ENCODE results near the gene IGFN1. TPM values are rescaled to one million over a fixed set of nuclear protein-coding genes. Genes with fewer than 3 reads are reported as not detected.
A peak's percentile ranks its signal among the peaks of the same experiment; 100 is the strongest.

The IGFN1 gene
- total RNA-seq, 2 experiments from 2014 or later = not detected

GRCh38 chr1:201181323-201181722 lies 9.3 kb upstream of the IGFN1 start:
- H3K4me3 Mint-ChIP-seq = no peak overlapping the region
- POLR2A ChIA-PET = no interaction called here
- CTCF ChIA-PET = no interaction called here
- no peaks in the 10 kb centered on the region for H3K4me1 Mint-ChIP-seq
- no peak for DNase-seq
- no peak overlapping the region for H3K27ac Mint-ChIP-seq
- no peaks in the 10 kb centered on the region for H3K36me3 Mint-ChIP-seq (ENCODE audit: low read depth)
- peaks cover 30% of the 10 kb centered on the region for H3K27me3 Mint-ChIP-seq
- H3K9me3 Mint-ChIP-seq = no peaks in the 10 kb centered on the region

- no peak for DNase-seq
- Mint-ChIP-seq H3K27me3 (peaks cover 30% of the 10 kb centered on the region), H3K9me3 (no peaks in the 10 kb centered on the region), H3K27ac (no peak overlapping the region), H3K36me3 (ENCODE audit: low read depth) (no peaks in the 10 kb centered on the region), H3K4me1 (no peaks in the 10 kb centered on the region), H3K4me3 (no peak overlapping the region)
- CTCF ChIA-PET = no interaction called here
- POLR2A ChIA-PET = no interaction called here
Measured at GRCh38 chr1:201181726-201182125, 8.9 kb upstream of the IGFN1 start.

DNA sequence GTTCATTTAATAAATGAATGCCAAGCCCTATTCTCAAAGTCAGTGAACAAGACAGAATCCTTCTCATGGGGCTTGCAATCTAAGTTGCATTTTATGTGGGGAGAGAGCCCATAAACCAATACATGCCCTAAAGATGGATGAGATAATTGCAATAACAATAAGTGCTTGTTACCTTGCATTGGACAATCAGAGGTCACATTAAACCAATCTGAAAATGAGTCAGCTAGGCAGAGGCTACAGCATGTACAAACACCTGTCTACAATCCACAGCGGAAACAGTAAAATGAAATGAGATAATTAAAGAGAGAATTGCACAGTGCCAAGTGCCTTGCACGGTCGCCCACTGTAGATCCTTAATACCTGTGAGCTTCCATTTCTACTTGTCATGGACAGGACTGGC lies 7.4 kb upstream of the IGFN1 start:
- no peaks in the 10 kb centered on the region for H3K36me3 Mint-ChIP-seq (ENCODE audit: low read depth)
- H3K27ac Mint-ChIP-seq = no peak overlapping the region
- CTCF ChIA-PET = no interaction called here
- no peaks in the 10 kb centered on the region for H3K4me1 Mint-ChIP-seq
- H3K9me3 Mint-ChIP-seq = no peaks in the 10 kb centered on the region
- no peak overlapping the region for H3K4me3 Mint-ChIP-seq
- peaks cover 36% of the 10 kb centered on the region for H3K27me3 Mint-ChIP-seq
- no peak for DNase-seq
- POLR2A ChIA-PET = no interaction called here

GRCh38 chr1:201183753-201184152 lies 6.9 kb upstream of the IGFN1 start:
- H3K36me3 Mint-ChIP-seq (ENCODE audit: low read depth) = no peaks in the 10 kb centered on the region
- H3K27ac Mint-ChIP-seq = no peak overlapping the region
- no peak overlapping the region for H3K4me3 Mint-ChIP-seq
- peaks cover 38% of the 10 kb centered on the region for H3K27me3 Mint-ChIP-seq
- H3K9me3 Mint-ChIP-seq = no peaks in the 10 kb centered on the region
- CTCF ChIA-PET = no interaction called here
- DNase-seq = no peak
- POLR2A ChIA-PET = no interaction called here
- no peaks in the 10 kb centered on the region for H3K4me1 Mint-ChIP-seq

- Mint-ChIP-seq H3K27ac (no peak overlapping the region), H3K27me3 (peaks cover 36% of the 10 kb centered on the region), H3K9me3 (no peaks in the 10 kb centered on the region), H3K36me3 (ENCODE audit: low read depth) (no peaks in the 10 kb centered on the region), H3K4me1 (no peaks in the 10 kb centered on the region), H3K4me3 (no peak overlapping the region)
- CTCF ChIA-PET = no interaction called here
- DNase-seq = no peak
- POLR2A ChIA-PET = no interaction called here
Measured at GRCh38 chr1:201184307-201185122, 6.1 kb upstream of the IGFN1 start.

DNA sequence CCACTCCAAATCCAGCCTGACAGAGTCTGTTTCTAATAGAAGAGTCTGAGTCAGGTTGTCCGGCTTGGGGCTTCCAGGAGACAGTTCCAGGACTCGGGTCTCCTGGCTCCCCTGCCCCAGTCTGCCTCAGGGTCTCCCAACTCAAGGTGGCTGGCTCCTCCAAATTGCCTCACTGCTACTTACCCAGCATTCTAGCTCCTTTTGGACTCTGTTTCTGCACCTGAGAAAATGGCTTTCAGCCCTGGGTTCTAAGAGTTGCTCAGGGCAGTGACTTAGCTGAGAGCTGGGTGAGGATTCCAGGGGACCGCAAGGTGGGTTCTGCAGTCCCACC lies 5.5 kb upstream of the IGFN1 start:
- Mint-ChIP-seq H3K36me3 (ENCODE audit: low read depth) (no peaks in the 10 kb centered on the region), H3K27ac (no peak overlapping the region), H3K9me3 (no peaks in the 10 kb centered on the region), H3K27me3 (peaks cover 37% of the 10 kb centered on the region), H3K4me1 (no peaks in the 10 kb centered on the region), H3K4me3 (no peak overlapping the region)
- ChIA-PET POLR2A (no interaction called here), CTCF (no interaction called here)
- no peak for DNase-seq

- Mint-ChIP-seq H3K27ac (no peak overlapping the region), H3K36me3 (ENCODE audit: low read depth) (no peaks in the 10 kb centered on the region), H3K27me3 (peaks cover 40% of the 10 kb centered on the region), H3K4me1 (no peaks in the 10 kb centered on the region), H3K4me3 (no peak overlapping the region), H3K9me3 (no peaks in the 10 kb centered on the region)
- DNase-seq = no peak
- ChIA-PET POLR2A (no interaction called here), CTCF (no interaction called here)
Measured at GRCh38 chr1:201185527-201186128, 5.0 kb upstream of the IGFN1 start.

- H3K36me3 Mint-ChIP-seq (ENCODE audit: low read depth) = no peaks in the 10 kb centered on the region
- H3K27ac Mint-ChIP-seq = no peak overlapping the region
Measured at GRCh38 chr1:201186192-201186591, 4.4 kb upstream of the IGFN1 start.

DNA sequence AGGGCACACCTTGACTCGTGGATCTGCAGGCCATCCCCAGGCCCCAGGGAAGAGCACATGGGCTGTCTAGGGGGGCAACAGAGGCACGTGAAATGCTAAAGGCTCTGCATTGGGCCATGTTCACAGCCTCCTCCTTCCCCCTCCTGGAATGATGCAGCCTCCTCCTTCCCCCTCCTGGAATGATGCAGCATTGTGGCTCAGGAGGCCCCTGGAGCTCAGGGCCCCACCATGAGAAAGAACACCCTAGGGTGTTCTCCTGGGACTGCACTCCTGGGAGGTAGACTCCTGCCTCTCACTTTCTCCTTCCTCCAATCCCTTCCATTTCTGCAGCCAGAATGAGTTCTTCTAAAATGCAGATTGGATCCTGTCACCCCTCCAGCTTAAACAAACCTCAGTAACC lies 1.5 kb upstream of the IGFN1 start:
- no peaks in the 10 kb centered on the region for H3K36me3 Mint-ChIP-seq (ENCODE audit: low read depth)
- POLR2A ChIA-PET = no interaction called here
- H3K27ac Mint-ChIP-seq = no peak overlapping the region
- peaks cover 29% of the 10 kb centered on the region for H3K27me3 Mint-ChIP-seq
- H3K4me1 Mint-ChIP-seq = peaks cover 2% of the 10 kb centered on the region
- no peaks in the 10 kb centered on the region for H3K9me3 Mint-ChIP-seq
- CTCF ChIA-PET = no interaction called here
- H3K4me3 Mint-ChIP-seq = no peak overlapping the region
- no peak for DNase-seq

More at GRCh38 chr1:201186192-201186591, 4.4 kb upstream of the IGFN1 start:
- Mint-ChIP-seq H3K9me3 (no peaks in the 10 kb centered on the region), H3K4me3 (no peak overlapping the region), H3K27me3 (peaks cover 37% of the 10 kb centered on the region), H3K4me1 (no peaks in the 10 kb centered on the region)
- DNase-seq = no peak
- ChIA-PET POLR2A (no interaction called here), CTCF (interaction anchor here (1.3 kb wide), 1 partner anchor 15 kb away, joined by 3 read pairs; no protein-coding TSS in a partner anchor)

DNA sequence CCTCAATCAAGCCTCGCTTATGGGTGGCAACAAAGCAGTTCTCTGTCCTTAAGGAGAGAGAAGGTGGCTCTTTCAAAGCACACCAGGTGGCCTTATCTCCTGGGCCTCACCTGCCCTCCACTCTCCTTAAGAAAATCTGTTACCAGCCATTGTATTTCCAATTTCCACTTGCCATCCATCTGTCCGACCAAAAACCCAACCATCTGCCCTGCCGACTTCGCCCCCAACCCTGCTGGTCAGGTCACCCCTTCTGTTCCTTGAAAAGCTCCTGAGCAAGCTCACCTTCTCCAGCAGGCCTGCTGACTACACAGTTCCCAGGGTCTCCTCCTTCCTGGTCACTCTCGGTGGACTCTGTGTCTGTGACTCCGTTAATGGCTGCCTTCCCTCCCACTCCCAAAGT lies 619 bp upstream of the IGFN1 start:
- POLR2A ChIA-PET = no interaction called here
- Mint-ChIP-seq H3K36me3 (ENCODE audit: low read depth) (no peaks in the 10 kb centered on the region), H3K9me3 (no peaks in the 10 kb centered on the region), H3K27ac (no peak overlapping the region), H3K27me3 (peaks cover 23% of the 10 kb centered on the region), H3K4me1 (peaks cover 2% of the 10 kb centered on the region), H3K4me3 (no peak overlapping the region)
- no peak for DNase-seq
- CTCF ChIA-PET = no interaction called here

- no peak overlapping the region for H3K27ac Mint-ChIP-seq
- H3K27me3 Mint-ChIP-seq = peaks cover 23% of the 10 kb centered on the region
- ChIA-PET POLR2A (no interaction called here), CTCF (interaction anchor here (1.2 kb wide), 1 partner anchor 31 kb away, joined by 4 read pairs; no protein-coding TSS in a partner anchor)
- DNase-seq = peak; percentile 25
- no peak overlapping the region for H3K4me3 Mint-ChIP-seq
- H3K4me1 Mint-ChIP-seq = peaks cover 2% of the 10 kb centered on the region
- H3K9me3 Mint-ChIP-seq = no peaks in the 10 kb centered on the region
- no peaks in the 10 kb centered on the region for H3K36me3 Mint-ChIP-seq (ENCODE audit: low read depth)
Measured at GRCh38 chr1:201191653-201192260, 1.1 kb downstream of the IGFN1 start.

- H3K27ac Mint-ChIP-seq = no peak overlapping the region
- POLR2A ChIA-PET = no interaction called here
Measured at GRCh38 chr1:201192261-201192788, 1.7 kb downstream of the IGFN1 start.

GRCh38 chr1:201194046-201194445 lies 3.4 kb downstream of the IGFN1 start:
- H3K27me3 Mint-ChIP-seq = peaks cover 14% of the 10 kb centered on the region
- DNase-seq = no peak

More at GRCh38 chr1:201192261-201192788, 1.7 kb downstream of the IGFN1 start:
- Mint-ChIP-seq H3K4me1 (peaks cover 2% of the 10 kb centered on the region), H3K4me3 (no peak overlapping the region), H3K36me3 (ENCODE audit: low read depth) (no peaks in the 10 kb centered on the region), H3K9me3 (no peaks in the 10 kb centered on the region), H3K27me3 (peaks cover 23% of the 10 kb centered on the region)
- CTCF ChIA-PET = interaction anchor here (1.2 kb wide), 1 partner anchor 31 kb away, joined by 4 read pairs; no protein-coding TSS in a partner anchor
- no peak for DNase-seq

More at GRCh38 chr1:201194046-201194445, 3.4 kb downstream of the IGFN1 start:
- Mint-ChIP-seq H3K36me3 (ENCODE audit: low read depth) (no peaks in the 10 kb centered on the region), H3K4me1 (peaks cover 2% of the 10 kb centered on the region), H3K4me3 (no peak overlapping the region), H3K27ac (no peak overlapping the region), H3K9me3 (no peaks in the 10 kb centered on the region)
- ChIA-PET CTCF (no interaction called here), POLR2A (no interaction called here)
